Activated T-helper 1 cell treated with anti-CD3 and anti-CD28 coated beads, Interleukin-2, amount 50 U/mL, for 16 hours (primary cell): ENCODE results near the gene NPAS2.

Experiments used
- DNase-seq, 2 donors: peaks; one replicate each; pipeline ENCODE4 v3.0.0-alpha.2; 2020; ENCODE audit warnings: low read depth in 1 of 2, low spot score in 1 of 2

The NPAS2 gene

GRCh38 chr2:100821255-100821910 is 1.4 kb downstream of the NPAS2 start:
- no peak for DNase-seq

DNA sequence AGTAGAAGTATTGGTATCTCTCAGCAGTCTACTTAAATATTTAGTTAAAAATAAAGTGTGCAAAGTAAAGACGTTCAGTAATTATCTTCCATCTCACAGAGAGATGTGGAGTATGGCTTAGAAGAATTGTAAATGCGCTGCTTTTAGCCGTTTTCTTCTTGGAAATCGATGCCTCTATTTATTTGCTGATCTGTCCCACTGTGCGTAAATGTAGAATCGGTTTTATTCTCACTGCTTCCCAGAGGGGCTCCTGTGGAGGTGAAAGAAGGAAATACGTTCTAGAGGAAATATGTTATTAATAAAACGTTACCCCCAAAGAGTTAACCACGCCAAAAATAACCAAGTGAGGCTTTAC is 1.9 kb downstream of the NPAS2 start:
- no peak for DNase-seq

GRCh38 chr2:100822587-100823248 is 2.8 kb downstream of the NPAS2 start:
- no peak for DNase-seq

- no peak for DNase-seq
These were observed 3.9 kb downstream of the NPAS2 start for GRCh38 chr2:100823665-100824438.

DNA sequence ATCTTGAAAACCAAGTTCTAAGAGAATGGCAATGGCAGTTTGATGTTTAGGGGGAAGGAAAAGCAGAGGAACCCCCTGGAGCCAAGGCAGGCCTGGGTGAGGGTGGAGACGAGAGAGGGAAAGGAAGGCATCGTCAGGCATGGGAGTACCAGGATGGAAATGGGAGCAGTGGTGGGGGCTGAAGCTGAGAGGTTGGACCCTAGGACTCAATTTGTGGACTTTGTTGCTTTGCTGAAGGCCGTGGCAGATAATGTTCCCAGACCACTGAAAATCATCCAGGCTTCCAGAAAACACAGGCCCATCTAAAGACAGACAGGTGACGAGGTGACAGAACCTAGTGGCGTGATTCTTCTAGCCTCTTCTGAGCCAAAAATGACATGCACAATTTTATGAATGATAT is 4.9 kb downstream of the NPAS2 start:
- DNase-seq, result no peak

DNA sequence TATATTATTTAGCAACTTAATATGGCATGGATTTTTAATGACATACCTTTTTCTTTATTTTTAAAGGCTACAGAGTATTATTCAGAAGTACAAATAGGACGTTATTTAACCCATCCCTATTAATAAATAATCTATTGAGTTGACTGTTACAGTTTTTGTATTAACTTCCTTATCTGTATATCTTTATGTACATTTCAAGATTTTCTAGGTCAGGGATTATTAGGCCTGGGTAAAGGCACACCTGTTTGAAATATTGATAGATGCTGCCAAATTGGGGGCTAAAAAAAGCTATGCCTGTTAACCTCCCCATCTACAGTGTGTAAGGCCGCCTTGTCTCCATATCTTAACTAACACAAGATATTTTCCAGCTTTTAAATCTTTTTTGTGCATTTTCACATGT is 6.6 kb downstream of the NPAS2 start:
- DNase-seq, result no peak

GRCh38 chr2:100831158-100831750 is 11.3 kb downstream of the NPAS2 start:
- DNase-seq, result no peak

DNA sequence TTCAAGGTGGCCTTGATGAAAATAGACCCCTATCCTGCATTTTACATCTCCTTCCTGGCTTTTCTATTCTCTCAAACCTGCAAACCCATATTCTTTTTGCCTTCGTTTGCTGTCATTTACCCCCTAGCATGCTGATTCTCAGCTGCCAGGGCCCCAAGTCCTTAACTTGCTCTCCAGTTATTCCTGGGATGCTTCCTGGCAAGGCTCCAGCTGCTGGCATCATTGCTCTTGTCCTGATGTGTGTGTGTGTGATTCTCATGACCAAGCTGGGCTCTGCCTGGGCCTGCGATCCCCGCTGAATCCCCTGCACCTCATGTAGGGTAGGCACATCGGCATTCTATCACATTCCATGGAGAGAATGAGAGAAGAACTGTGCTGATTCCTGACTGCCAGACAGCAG is 11.9 kb downstream of the NPAS2 start:
- DNase-seq, result no peak

DNA sequence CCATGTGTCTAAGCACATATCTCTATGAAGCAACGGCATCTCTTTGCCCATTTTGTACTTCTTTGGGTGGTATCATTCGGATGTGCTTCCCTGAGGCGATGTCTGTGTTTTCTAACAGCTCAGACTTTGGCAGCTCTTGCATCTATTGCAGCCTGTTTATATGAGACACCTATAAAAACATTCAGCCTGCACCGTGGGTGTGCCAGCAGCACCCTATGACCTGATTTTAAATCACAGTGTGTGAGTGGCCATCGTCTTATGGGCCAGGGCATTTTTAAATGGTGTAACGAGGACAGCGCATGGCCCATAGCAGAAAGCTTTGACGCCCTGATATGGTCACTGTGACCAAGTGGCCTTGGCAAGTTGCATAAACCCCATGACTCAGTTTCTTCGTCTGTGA is 12.9 kb downstream of the NPAS2 start:
- no peak for DNase-seq

DNA sequence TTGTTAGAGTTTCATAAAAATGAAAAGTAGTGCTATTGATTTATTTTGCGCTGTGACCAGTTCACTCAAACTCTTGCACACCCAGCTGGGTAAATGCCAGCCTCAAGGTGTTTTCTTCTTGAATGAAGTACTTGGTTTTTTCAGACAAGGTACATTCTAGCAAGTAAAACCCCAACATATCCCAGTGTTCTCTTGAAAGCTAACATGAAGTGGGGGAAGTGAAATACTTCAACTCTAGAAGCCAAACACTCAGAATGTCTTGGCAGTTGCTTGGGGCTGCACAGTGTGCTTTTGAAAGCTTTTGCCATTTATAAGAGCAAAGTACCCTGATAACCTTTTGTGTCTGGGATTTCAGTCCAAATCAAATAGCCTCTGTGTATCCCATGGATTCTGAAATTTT is 13.4 kb downstream of the NPAS2 start:
- no peak for DNase-seq

GRCh38 chr2:100834221-100834620 is 14.3 kb downstream of the NPAS2 start:
- DNase-seq, result no peak

DNA sequence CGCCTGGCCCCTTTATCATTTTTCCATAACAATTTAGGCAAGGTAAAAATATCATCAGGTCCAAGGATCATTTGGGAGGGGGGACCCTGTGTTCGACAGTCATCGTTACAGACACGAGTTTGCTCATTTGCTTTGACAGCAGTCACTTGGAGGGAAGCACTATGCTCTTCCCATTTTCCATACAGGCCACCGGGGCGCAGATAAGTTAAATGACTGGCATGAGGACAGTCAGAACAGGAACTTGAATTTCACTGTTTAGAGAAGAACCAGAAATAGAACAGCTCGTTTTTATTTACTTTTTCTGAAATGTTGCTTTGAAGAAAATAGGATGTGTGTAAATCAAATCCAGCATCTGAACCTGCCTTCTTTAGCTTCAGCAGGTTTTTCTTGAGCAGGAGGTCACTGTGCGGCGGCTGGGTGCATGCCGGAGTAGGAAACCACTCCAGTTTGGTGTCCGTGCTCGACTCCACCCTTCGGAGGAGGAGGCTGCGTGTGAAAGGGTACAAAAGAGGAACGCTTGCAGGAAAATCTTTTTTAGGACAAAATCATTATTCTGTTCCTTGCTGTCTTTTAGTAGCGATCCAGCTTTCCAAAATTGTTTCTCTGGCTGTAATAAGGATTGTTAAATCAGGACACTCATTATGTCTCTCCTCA is 15.2 kb downstream of the NPAS2 start:
- DNase-seq, result no peak

DNA sequence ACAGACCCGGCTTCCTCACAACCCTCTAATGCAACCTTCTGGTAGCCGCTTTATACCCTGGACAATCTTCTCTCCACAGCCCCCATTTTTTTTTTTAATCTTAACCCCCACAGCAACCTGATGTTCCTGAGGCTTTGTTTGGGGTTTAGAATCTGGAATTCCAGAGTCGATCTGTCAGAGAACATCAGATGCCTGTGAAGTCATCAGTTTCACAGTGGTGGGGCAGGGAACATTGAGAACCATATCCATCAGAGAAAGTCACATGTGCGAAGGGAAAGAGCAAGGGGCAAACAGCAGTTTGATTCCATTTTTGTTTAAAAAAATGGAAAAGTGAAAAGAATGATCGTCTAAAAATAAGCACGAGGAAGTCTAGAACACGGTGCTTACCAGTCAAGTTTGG is 20.6 kb downstream of the NPAS2 start:
- no peak for DNase-seq

GRCh38 chr2:100842241-100842922 is 22.4 kb downstream of the NPAS2 start:
- no peak for DNase-seq

DNA sequence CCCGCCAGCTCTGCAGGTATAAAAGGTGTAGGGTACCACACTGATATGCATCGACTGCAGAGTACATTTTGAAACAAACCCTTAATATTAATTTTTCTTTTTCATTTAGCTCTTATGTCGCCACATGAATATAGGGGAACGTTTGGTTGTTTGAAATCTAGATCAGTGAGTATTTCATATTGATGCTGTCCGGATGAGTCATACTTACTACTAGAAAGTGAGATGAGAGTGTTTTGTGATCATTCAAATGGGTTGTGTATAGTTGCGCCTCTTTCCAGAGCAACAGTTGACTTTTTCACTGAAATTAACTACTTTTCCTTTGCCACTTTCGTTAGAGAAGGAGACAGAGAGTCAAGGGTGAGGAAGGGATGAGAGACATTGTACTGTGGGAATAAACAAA is 24.6 kb downstream of the NPAS2 start:
- DNase-seq, result no peak

DNA sequence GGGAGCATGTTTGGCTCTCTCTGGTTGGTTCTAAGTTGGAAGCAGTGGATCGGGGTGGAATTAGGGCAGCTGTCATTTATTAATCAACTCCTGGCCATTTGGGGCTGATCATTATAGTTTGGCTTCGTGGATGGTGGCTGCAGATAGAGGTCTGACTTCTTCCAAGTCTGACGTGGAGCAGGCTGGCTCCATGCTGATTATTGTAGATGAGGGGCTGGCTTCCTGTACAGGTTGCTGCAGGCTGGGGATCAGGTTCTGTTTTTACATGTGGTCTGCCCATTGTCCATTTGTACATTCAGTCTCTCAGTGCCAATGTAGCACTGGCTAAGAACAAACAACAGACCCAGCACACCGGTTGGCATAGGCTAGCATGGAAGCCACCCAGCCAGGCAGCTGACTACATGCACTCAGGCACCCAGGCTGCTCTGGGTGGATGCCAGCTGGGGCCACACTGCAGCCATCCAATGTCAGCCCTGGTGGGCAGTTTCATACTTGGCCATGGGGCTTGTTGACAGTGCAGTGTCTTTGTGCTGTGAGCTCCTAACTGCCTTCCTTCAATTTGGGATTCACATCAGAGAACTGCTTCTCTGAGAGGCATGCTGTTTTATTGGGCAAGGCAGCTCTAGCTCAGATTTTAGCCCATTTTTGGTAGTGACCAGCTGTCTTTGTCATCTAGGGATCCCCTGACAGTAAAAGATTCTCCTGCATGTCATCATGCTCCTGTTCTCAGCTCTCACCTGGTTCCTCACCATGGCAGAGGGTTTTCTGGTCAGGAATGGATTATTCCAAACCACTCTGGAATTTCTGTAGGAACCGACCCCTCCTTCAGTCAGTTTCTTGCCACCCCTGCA is 25.4 kb downstream of the NPAS2 start:
- no peak for DNase-seq

DNA sequence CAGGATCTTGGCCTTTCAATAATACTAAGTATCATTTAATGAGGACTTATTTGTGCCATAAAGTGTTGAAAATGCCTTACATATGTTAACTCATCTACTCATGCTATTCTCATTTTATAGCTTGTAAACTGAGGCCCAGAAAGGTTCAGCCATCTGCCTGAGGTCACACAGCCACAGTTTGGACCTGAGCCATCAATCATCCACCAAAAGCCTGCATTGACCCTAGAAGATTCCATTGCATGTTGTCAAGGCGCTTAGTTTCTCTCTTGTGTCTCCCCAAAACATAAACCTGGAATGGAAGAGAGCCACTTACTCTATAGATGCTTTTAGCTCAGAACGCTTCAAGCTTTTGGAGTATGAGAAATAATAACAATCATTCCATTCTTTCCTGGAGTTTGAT is 26.8 kb downstream of the NPAS2 start:
- no peak for DNase-seq

DNA sequence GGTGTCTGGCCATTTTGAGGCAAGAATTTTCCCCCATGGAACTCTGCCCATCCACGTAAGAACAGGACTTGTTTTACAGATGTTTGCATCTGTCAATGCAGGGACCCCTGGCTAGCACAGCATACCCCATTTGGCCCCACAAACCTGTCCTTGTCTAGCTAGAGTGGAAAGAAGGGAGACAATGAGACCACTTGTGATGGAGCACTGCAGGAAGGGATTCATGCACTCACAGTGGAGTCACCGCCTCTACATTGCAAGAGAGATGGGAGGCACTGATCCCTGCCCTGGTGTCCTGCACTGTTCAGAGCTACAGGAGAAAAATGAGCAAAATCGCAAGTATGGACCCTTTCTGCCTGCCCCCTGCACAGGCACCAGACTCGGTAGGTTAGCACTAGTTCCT is 32.5 kb downstream of the NPAS2 start:
- DNase-seq, result no peak

- DNase-seq, result no peak
These were observed 33.3 kb downstream of the NPAS2 start for GRCh38 chr2:100852999-100853908.
